ENCODE data around the gene ICAM3.
A peak's percentile ranks its signal among the peaks of the same experiment; 100 is the strongest.

ICAM3 gene

GRCh38 chr19:10318807-10319682, 20.4 kb downstream of the ICAM3 start:
- no peak for DNase-seq (ENCODE audit: low read depth)

GRCh38 chr19:10317857-10318462, 21.5 kb downstream of the ICAM3 start:
- no peak for DNase-seq (ENCODE audit: low read depth)

DNA sequence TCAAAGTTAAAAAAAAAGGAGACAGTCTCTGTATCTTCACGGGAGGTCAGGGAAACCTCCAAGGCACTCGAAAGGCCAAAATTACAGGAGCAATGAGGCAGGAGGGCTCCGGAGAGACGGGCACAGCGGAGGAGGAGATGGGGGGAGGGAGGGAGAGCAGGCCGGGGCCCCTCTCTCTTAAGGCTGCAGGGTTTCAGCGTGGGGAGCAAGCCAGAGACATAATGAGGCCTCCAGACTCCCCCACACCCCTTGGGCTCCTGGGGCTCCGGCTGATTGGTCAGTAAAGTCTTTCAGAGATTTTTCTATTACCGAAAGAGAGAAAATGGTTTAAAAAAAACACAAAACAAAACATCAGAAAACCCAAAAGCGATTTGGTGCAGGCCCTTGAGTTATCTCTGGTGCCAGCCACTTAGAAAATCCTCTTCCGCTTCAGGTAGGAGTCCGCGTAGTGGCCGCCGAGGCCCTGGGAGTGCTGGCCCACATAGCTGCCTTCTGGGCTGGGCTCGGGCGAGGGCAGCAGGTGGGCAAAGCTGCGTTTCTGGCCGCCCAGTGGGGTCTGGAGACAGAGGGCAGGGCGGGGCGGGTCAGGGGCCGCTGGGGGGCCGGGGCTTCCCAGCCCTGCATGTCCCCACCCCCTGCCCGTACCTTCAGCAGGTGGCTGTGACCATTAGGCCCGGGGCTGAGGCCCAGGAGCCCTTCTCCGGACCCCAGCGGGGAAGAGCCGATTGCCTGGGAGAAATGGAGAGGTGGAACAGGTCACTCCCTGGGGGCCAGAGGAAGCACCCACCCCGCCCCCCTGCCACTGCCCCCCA, 22.2 kb downstream of the ICAM3 start:
- no peak for DNase-seq (ENCODE audit: low read depth)

DNA sequence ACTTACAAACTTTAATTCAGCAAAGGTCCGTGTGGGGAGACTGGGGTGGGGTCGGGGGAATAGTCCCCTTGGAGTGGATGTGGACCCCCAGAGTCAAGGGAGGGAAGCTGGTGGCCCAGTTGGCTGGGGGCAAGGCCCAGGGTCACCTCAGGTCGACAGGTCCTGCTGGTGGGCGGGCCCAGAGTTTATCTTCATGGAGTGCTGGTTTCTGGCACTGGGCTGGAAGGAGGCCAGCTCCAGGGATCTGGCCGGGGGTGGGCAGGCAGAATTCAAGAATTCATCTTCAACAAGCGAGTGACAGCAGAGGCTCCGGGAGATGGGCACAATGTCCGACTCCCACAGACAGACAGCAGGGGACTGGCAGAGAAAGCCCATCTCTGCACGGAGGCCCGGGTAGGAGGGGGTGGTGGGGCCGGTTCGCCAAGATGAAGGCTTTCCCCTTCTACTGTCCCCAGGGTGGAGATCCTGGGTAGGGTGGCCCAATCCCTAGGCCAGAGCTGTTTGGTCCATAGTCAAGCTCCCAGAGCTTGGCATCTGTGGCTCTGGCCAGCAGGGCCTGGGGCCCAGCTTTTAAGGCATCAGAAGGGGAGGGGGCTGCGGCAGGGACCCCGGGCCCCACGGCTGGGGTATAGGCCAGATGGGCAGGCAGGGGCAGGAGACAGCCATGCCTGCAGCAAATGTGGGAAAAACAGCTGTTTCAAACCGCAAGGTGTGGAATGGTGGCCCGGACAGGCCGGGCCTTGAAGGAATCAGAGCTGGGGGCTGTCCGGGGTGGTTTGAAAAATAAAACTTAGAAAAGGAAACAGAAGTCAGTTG, 23.0 kb downstream of the ICAM3 start:
- DNase-seq (ENCODE audit: low read depth): no peak

GRCh38 chr19:10315335-10316214, 23.8 kb downstream of the ICAM3 start, which contains the start of gene FDX2:
TSS of gene FDX2 (minus strand) at chr19:10316015. CDS start at chr19:10315996, 19 bp downstream.
- DNase-seq (ENCODE audit: low read depth): peak; percentile 87

- DNase-seq (ENCODE audit: low read depth): no peak
These were observed 30.0 kb downstream of the ICAM3 start, which contains the start of gene ZGLP1 for GRCh38 chr19:10309423-10309822. TSS of gene ZGLP1 (minus strand) at chr19:10309815.

- no peak for DNase-seq (ENCODE audit: low read depth)
These were observed 33.1 kb downstream of the ICAM3 start for GRCh38 chr19:10306327-10306726.

DNA sequence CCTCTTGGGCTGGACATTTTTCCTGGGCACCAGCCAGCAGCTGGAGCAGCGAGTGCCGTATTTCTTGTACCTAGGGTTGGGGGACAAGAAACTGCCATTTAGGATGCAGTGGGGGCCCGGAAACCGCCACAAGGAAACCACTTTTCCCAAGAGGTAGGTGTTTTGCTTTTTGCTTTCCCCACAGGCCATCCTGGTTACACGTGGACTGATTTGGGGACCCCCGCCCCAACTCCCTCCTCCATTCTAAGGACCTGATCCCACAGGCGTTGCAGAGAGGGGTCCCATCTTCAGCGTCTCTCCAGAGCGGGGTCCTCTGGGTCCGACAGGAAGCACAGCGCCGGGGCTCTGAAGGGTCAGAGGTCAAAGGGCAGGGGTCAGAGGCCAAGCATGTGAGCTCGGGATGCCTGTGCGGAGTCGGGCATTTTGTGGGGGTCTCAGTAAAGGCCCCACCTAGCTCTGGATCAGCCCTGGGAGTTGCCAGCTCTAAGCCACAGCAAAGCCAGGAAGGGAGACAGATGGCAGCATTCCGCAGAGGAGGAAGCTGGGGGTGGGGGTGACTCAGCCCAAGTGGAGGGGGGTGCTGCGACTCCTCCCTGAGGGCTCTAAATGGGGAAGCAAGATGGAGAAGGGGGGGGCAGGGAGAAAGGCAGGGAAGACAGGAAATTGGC, 34.2 kb downstream of the ICAM3 start:
- DNase-seq (ENCODE audit: low read depth): no peak

GRCh38 chr19:10299545-10300458, 39.6 kb downstream of the ICAM3 start:
- no peak for DNase-seq (ENCODE audit: low read depth)

- DNase-seq (ENCODE audit: low read depth): no peak
These were observed 43.4 kb downstream of the ICAM3 start for GRCh38 chr19:10295847-10296591.

DNA sequence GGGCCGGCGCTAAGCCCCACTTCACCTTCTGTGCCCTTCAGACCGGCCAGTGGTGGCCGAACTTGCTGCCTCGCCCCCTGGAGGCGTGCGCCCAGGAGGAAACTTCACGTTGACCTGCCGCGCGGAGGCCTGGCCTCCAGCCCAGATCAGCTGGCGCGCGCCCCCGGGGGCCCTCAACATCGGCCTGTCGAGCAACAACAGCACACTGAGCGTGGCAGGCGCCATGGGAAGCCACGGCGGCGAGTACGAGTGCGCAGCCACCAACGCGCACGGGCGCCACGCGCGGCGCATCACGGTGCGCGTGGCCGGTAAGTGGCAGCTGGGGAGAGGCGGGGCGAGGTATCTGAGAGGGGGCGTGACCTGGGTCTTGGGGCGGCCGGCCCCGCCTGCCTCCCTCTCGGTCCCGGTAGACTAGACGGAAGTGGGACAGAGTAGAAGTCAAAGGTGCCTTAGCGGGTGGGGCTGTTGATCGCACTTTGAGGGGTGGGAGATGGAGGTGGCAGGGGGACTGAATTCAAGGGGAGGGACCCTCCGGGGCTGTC, 44.0 kb downstream of the ICAM3 start:
- peak; percentile 42 for DNase-seq (ENCODE audit: low read depth)

GRCh38 chr19:10294368-10294697, 45.1 kb downstream of the ICAM3 start:
- DNase-seq (ENCODE audit: low read depth): no peak

- DNase-seq (ENCODE audit: low read depth): no peak
These were observed 45.6 kb downstream of the ICAM3 start for GRCh38 chr19:10293637-10294367.

DNA sequence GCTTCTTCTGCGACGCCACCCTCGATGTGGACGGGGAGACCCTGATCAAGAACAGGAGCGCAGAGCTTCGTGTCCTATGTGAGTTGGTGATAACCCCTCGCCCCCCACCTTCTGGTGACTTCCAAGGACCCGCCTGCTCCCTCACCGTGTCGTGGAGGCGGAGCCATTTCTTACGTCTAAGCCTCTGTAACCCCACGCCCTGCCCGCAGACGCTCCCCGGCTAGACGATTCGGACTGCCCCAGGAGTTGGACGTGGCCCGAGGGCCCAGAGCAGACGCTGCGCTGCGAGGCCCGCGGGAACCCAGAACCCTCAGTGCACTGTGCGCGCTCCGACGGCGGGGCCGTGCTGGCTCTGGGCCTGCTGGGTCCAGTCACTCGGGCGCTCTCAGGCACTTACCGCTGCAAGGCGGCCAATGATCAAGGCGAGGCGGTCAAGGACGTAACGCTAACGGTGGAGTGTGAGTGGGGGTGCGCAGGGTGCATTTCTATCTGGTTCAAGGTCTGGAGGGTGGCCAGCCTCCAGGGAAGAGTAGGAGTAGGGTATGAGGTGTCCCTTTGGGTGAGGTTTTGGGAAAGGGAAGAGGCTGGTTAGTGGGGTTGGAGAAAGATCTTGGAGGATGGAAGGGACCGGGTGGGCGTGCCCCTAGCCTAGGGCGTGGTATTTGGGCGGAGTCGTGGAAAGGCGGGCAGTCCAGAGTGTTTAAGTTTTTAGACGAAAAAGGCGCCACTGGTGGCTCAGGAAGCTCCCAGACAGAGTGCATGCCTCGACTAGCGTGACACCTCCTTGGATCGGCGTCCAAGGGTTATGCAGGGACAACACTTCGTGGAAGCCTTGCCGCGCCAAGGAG, 46.4 kb downstream of the ICAM3 start:
- DNase-seq (ENCODE audit: low read depth): no peak

GRCh38 chr19:10292206-10292788, 47.1 kb downstream of the ICAM3 start:
- peak; percentile 43 for DNase-seq (ENCODE audit: low read depth)
